ENCODE data around the gene OR4B1. TPM values are rescaled to one million over a fixed set of nuclear protein-coding genes. Genes with fewer than 3 reads are reported as not detected.

The OR4B1 gene
- not detected in 2 replicates for total RNA-seq

GRCh38 chr11:48216510-48216909, at the start of gene OR4B1:
OR4B1 (plus strand) TSS chr11:48216810; CDS start chr11:48216810, 0 bp downstream.

GRCh38 chr11:48244804-48245203, 28.2 kb downstream of the OR4B1 start, which contains the start of gene OR4X2:
OR4X2 (plus strand) TSS chr11:48245104; CDS start chr11:48245104, 0 bp downstream.

GRCh38 chr11:48263423-48263911, 46.9 kb downstream of the OR4B1 start, which contains the start of gene OR4X1:
OR4X1 (plus strand) TSS chr11:48263861; CDS start chr11:48263861, 0 bp downstream.

Other genes with a start within 250 kb of the OR4B1 start
- 59.5 and 69.2 TPM in 2 replicates for gene PTPRJ, start 236.3 kb upstream of the OR4B1 start, total RNA-seq
- not detected in 2 replicates for gene OR4X2, start 28.3 kb downstream of the OR4B1 start, total RNA-seq
- gene OR4X1, start 47.1 kb downstream of the OR4B1 start, total RNA-seq = not detected in 2 replicates
- not detected in 2 replicates for gene OR4S1, start 89.4 kb downstream of the OR4B1 start, total RNA-seq
- not detected in 2 replicates for gene OR4C3, start 108.1 kb downstream of the OR4B1 start, total RNA-seq
- not detected in 2 replicates for gene OR4C5, start 149.7 kb downstream of the OR4B1 start, total RNA-seq